Naive B cell (primary cell): ENCODE measurements around the gene RBM33. TPM values are rescaled to one million over a fixed set of nuclear protein-coding genes. Genes with fewer than 3 reads are reported as not detected.
A peak's percentile ranks its signal among the peaks of the same experiment; 100 is the strongest.

Experiments
- ATAC-seq, 2 donors: fragments of 150-1000 bp; cut with Tn5 transposase; 2 replicates each; pipeline ENCODE4 v1.10.0; 2021; ENCODE audit warnings: low read depth in 2 of 2, mild to moderate bottlenecking in 2 of 2, moderate library complexity in 2 of 2
- DNase-seq: peaks from one replicate; pipeline ENCODE4 v3.0.0; 2022
- H3K27ac Mint-ChIP-seq, 6 donors: one replicate each; pipeline ENCODE4 v1.8.0; 2020 to 2022; ENCODE audit warnings: mild to moderate bottlenecking in 6 of 6, mixed read lengths in 6 of 6, moderate library complexity in 5 of 6, inconsistent platforms in 2 of 6
- H3K27me3 Mint-ChIP-seq, 3 donors: one replicate each; pipeline ENCODE4 v1.8.0; 2021 to 2022; ENCODE audit warnings: mixed read lengths in 3 of 3, mild to moderate bottlenecking in 1 of 3
- H3K36me3 Mint-ChIP-seq, 2 donors: one replicate each; pipeline ENCODE4 v1.8.0; 2020 to 2022; ENCODE audit warnings: mixed read lengths in 2 of 2, inconsistent platforms in 1 of 2, mild to moderate bottlenecking in 1 of 2
- H3K4me1 Mint-ChIP-seq, 3 donors: one replicate each; pipeline ENCODE4 v1.8.0; 2020 to 2022; ENCODE audit warnings: mixed read lengths in 3 of 3, inconsistent platforms in 1 of 3, mild to moderate bottlenecking in 1 of 3, moderate library complexity in 1 of 3
- H3K4me3 Mint-ChIP-seq, 8 donors: one replicate each; pipeline ENCODE4 v1.8.0; 2020 to 2022; ENCODE audit warnings: mild to moderate bottlenecking in 8 of 8, mixed read lengths in 8 of 8, moderate library complexity in 8 of 8, inconsistent platforms in 2 of 8
- H3K9me3 Mint-ChIP-seq, 7 donors: one replicate each; pipeline ENCODE4 v1.8.0; 2020 to 2022; ENCODE audit warnings: mixed read lengths in 7 of 7, mild to moderate bottlenecking in 5 of 7, inconsistent platforms in 2 of 7, moderate library complexity in 1 of 7
- polyA plus RNA-seq, 6 donors: library from polyadenylated mRNA; unstranded; fragments of 300-500 nt; fragmentation: Illumina TruSeq; gene quantifications; one replicate each; pipeline ENCODE4 v1.2.3, GENCODE V29; 2021; ENCODE audit warnings: low read depth in 6 of 6

The RBM33 gene
- polyA plus RNA-seq, 6 donors from 2014 or later: 26.1 to 87.0 (median 44.6) TPM

- peaks cover 36 to 44% (median 37%) of the 10 kb centered on the region in 3 donors for H3K27me3 Mint-ChIP-seq
- DNase-seq (no peak), ATAC-seq (peak in 1 of 2 donors; percentile 9)
- H3K36me3 Mint-ChIP-seq: no peaks in the 10 kb centered on the region
- peak overlapping the region in 1 of 6 donors; percentile 84 for H3K27ac Mint-ChIP-seq
- peaks cover 7 to 20% (median 9%) of the 10 kb centered on the region in 3 donors for H3K4me1 Mint-ChIP-seq
- H3K4me3 Mint-ChIP-seq: no peak overlapping the region
- no peaks in the 10 kb centered on the region for H3K9me3 Mint-ChIP-seq
Observed at GRCh38 chr7:155797262-155798250, 153.1 kb downstream of the RBM33 start.

- peaks cover 13 to 23% (median 14%) of the 10 kb centered on the region in 3 donors for H3K4me1 Mint-ChIP-seq
- ATAC-seq (peak; percentile 79 to 88), DNase-seq (peak; percentile 23)
- H3K27me3 Mint-ChIP-seq: peaks cover 41 to 50% (median 44%) of the 10 kb centered on the region in 3 donors
- no peaks in the 10 kb centered on the region for H3K9me3 Mint-ChIP-seq
- H3K4me3 Mint-ChIP-seq: peak overlapping the region in 4 of 8 donors; percentile 2 to 75 (median 42)
- no peaks in the 10 kb centered on the region for H3K36me3 Mint-ChIP-seq
- peak overlapping the region in 2 of 6 donors; percentile 51 to 84 for H3K27ac Mint-ChIP-seq
Observed at GRCh38 chr7:155798673-155799439, 154.4 kb downstream of the RBM33 start.

DNA sequence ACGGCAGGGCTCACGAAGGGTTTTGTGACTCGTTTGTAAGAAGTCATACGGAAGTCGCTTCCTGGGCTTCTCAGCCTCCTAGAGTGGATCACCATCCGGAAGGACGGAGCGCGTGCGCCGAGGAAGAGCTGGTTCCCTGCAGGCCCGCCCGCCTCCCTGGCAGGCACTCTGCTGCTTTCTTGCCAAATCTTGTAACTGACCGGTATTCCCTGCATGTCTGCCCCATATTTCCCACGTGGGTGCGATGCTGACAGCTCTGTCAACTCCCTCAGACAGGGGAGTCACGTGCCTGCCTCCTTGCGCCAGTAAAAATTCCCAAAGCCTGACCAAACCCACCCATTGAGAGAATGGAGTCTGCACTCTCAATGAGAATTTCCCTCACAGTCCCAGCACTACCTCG lies 155.1 kb downstream of the RBM33 start:
- peak overlapping the region in 2 of 8 donors; percentile 26 to 30 for H3K4me3 Mint-ChIP-seq
- peaks cover 13 to 26% (median 14%) of the 10 kb centered on the region in 3 donors for H3K4me1 Mint-ChIP-seq
- peaks cover 41 to 51% (median 44%) of the 10 kb centered on the region in 3 donors for H3K27me3 Mint-ChIP-seq
- no peaks in the 10 kb centered on the region for H3K36me3 Mint-ChIP-seq
- ATAC-seq (no peak), DNase-seq (no peak)
- H3K27ac Mint-ChIP-seq: no peak overlapping the region
- H3K9me3 Mint-ChIP-seq: no peaks in the 10 kb centered on the region

DNA sequence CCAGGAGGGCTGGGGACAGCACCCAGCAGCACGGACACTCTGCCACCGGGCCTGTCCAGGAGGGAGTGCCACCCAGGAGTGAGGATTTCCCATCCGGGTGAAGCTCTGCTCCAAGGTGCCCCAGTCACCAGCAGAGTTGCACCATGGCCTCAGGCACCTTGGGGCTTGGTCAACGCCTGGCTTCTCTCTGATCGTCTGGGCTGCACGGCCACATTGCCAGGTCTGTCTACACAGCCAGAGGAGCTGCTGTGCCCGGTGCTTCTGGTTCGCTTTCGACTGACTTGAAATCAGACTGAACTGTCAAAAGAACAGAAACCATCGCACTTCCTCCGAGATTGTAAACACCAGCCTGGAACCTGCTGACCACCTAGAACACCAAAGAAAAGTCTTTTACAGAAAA lies 155.8 kb downstream of the RBM33 start:
- Mint-ChIP-seq H3K36me3 (no peaks in the 10 kb centered on the region), H3K27me3 (peaks cover 42 to 49% (median 43%) of the 10 kb centered on the region in 3 donors), H3K4me1 (peaks cover 13 to 28% (median 14%) of the 10 kb centered on the region in 3 donors), H3K27ac (no peak overlapping the region), H3K4me3 (peak overlapping the region in 1 of 8 donors; percentile 63), H3K9me3 (no peaks in the 10 kb centered on the region)
- ATAC-seq: no peak
- no peak for DNase-seq

DNA sequence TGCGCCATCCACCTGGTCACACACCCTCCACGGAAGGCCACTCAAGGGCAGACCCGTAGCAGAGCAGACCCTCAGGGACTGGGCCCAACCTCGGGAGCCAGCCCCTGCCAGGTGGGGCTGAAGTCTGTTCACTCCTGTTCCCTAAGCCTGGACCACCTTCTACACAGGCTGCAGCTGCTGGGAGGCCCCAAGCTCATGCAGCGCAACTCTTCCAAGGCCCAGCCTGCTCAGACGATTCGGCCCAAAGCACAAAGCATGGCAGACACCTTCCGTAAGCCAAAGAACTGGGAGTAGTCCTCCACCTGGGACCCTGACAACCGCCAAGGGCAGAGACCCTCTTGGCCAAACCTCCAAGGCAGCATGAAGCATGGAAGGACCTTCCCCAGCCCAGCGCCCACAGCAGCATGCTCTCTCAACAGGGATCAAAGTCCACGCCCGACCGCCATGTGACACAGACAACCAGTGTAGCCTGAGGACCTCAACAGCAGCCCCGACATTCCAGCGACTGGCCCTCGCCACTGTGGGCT lies 156.3 kb downstream of the RBM33 start:
- Mint-ChIP-seq H3K27ac (no peak overlapping the region), H3K4me3 (peak overlapping the region in 3 of 8 donors; percentile 55 to 73 (median 63)), H3K36me3 (no peaks in the 10 kb centered on the region), H3K4me1 (peaks cover 13 to 29% (median 14%) of the 10 kb centered on the region in 3 donors), H3K9me3 (no peaks in the 10 kb centered on the region), H3K27me3 (peaks cover 39 to 44% (median 41%) of the 10 kb centered on the region in 3 donors)
- no peak for DNase-seq
- no peak for ATAC-seq

- ATAC-seq (no peak), DNase-seq (no peak)
- peaks cover 46 to 50% (median 47%) of the 10 kb centered on the region in 3 donors for H3K27me3 Mint-ChIP-seq
- no peaks in the 10 kb centered on the region for H3K36me3 Mint-ChIP-seq
- H3K27ac Mint-ChIP-seq: no peak overlapping the region
- peak overlapping the region in 7 of 8 donors; percentile 36 to 74 (median 61) for H3K4me3 Mint-ChIP-seq
- no peaks in the 10 kb centered on the region for H3K9me3 Mint-ChIP-seq
- H3K4me1 Mint-ChIP-seq: peaks cover 13 to 42% (median 27%) of the 10 kb centered on the region in 3 donors
Observed at GRCh38 chr7:155802291-155802690, 157.8 kb downstream of the RBM33 start.

DNA sequence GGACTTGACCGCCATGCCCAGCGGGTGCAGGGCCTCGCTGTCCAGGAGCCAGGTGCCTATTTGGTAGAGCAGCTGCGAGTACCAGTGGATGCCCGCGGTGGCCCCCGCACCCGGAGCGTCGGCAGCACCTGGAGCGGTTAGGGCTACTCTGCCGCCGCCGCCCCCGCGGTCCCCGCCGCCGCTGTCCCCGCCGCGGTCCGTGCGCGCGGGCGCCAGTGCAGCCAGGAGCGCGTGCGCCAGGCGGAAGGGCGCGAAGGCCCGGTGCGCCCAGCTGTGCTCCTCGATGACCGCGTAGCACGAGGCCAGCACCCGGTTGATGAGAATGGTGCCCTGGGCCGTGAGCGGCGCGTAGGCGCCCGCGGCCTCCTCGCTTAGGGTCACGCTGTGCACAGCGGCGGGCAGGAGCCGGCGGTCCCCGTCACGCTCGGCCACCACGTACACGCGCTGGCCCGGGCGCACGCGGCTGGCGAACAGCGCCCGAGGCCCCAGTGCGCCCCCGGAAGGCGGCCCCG lies 158.5 kb downstream of the RBM33 start:
- no peak overlapping the region for H3K27ac Mint-ChIP-seq
- H3K4me1 Mint-ChIP-seq: peaks cover 13 to 47% (median 34%) of the 10 kb centered on the region in 3 donors
- ATAC-seq: no peak
- DNase-seq: no peak
- H3K36me3 Mint-ChIP-seq: no peaks in the 10 kb centered on the region
- peaks cover 53 to 57% (median 54%) of the 10 kb centered on the region in 3 donors for H3K27me3 Mint-ChIP-seq
- no peaks in the 10 kb centered on the region for H3K9me3 Mint-ChIP-seq
- H3K4me3 Mint-ChIP-seq: peak overlapping the region in 2 of 8 donors; percentile 88 to 89

- DNase-seq: no peak
- ATAC-seq: no peak
- Mint-ChIP-seq H3K36me3 (no peaks in the 10 kb centered on the region), H3K4me3 (peak overlapping the region; percentile 65 to 93 (median 90)), H3K9me3 (no peaks in the 10 kb centered on the region), H3K4me1 (peaks cover 9 to 41% (median 30%) of the 10 kb centered on the region in 3 donors), H3K27me3 (peaks cover 52 to 58% (median 56%) of the 10 kb centered on the region in 3 donors), H3K27ac (peak overlapping the region in 1 of 6 donors; percentile 62)
Observed at GRCh38 chr7:155803418-155804376, 159.2 kb downstream of the RBM33 start.

DNA sequence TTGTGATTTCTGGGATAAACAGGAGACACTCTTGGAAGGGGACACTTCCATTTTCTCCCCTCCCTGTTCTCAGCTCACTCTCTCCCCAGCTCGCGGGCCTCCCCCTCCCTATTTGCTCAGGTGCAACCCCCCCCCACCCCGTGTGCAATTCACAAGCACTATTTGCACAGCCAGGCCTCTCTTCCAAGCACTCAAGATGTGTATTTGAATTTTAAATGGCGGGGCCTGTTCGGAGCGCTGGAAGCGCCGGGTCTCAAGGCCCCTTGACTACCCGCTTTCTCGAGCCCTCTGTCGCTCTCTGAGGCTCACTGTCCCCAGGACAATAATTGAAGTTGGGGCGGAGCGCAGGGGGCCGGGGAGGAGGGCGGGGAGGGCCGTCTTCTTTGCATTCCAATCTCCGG lies 160.0 kb downstream of the RBM33 start:
- ATAC-seq (no peak), DNase-seq (no peak)
- H3K9me3 Mint-ChIP-seq: no peaks in the 10 kb centered on the region
- peaks cover 48 to 64% (median 62%) of the 10 kb centered on the region in 3 donors for H3K27me3 Mint-ChIP-seq
- peak overlapping the region; percentile 29 to 88 (median 74) for H3K4me3 Mint-ChIP-seq
- H3K4me1 Mint-ChIP-seq: peaks cover 11 to 38% (median 35%) of the 10 kb centered on the region in 3 donors
- H3K27ac Mint-ChIP-seq: no peak overlapping the region
- H3K36me3 Mint-ChIP-seq: no peaks in the 10 kb centered on the region

GRCh38 chr7:155804897-155805825 lies 160.7 kb downstream of the RBM33 start:
- Mint-ChIP-seq H3K9me3 (no peaks in the 10 kb centered on the region), H3K4me1 (peaks cover 11 to 36% (median 35%) of the 10 kb centered on the region in 3 donors), H3K36me3 (no peaks in the 10 kb centered on the region), H3K4me3 (peak overlapping the region; percentile 58 to 90 (median 86)), H3K27ac (no peak overlapping the region), H3K27me3 (peaks cover 41 to 56% (median 56%) of the 10 kb centered on the region in 3 donors)
- DNase-seq (peak; percentile 46), ATAC-seq (peak; percentile 64 to 74)

GRCh38 chr7:155805826-155806095 lies 161.3 kb downstream of the RBM33 start:
- DNase-seq (no peak), ATAC-seq (no peak)
- H3K36me3 Mint-ChIP-seq: no peaks in the 10 kb centered on the region
- no peaks in the 10 kb centered on the region for H3K9me3 Mint-ChIP-seq
- H3K27ac Mint-ChIP-seq: no peak overlapping the region
- peaks cover 11 to 38% (median 36%) of the 10 kb centered on the region in 3 donors for H3K4me1 Mint-ChIP-seq
- peak overlapping the region in 5 of 8 donors; percentile 6 to 88 (median 70) for H3K4me3 Mint-ChIP-seq
- peaks cover 40 to 55% (median 54%) of the 10 kb centered on the region in 3 donors for H3K27me3 Mint-ChIP-seq
